Nucleus accumbens (tissue), 56 donors: ENCODE measurements around the gene OR52W1.
A peak's percentile ranks its signal among the peaks of the same experiment; 100 is the strongest.

Experiments used
- DNase-seq, 56 donors: peaks; one replicate each; lab custom pipeline; 2025; lab: John Stamatoyannopoulos, UW

Gene OR52W1

GRCh38 chr11:6199174-6199810 lies at the start of gene OR52W1:
OR52W1 (plus strand) TSS chr11:6199224; CDS start chr11:6199224, 0 bp downstream.
- DNase-seq = no peak

- no peak for DNase-seq
Observed at GRCh38 chr11:6151117-6151516, 47.9 kb upstream of the OR52W1 start.

GRCh38 chr11:6152126-6152525 lies 46.9 kb upstream of the OR52W1 start:
- no peak for DNase-seq

- DNase-seq = no peak
Observed at GRCh38 chr11:6156628-6157359, 42.2 kb upstream of the OR52W1 start.

- DNase-seq = no peak
Observed at GRCh38 chr11:6170226-6170625, 28.8 kb upstream of the OR52W1 start, which contains the start of gene OR52B2. OR52B2 (minus strand) TSS chr11:6170326; CDS start chr11:6170326, 0 bp downstream.

- DNase-seq = no peak
Observed at GRCh38 chr11:6175440-6175839, 23.6 kb upstream of the OR52W1 start.

- no peak for DNase-seq
Observed at GRCh38 chr11:6191742-6192141, 7.3 kb upstream of the OR52W1 start.

GRCh38 chr11:6194065-6194581 lies 4.9 kb upstream of the OR52W1 start:
- DNase-seq = no peak

- DNase-seq = no peak
Observed at GRCh38 chr11:6196396-6196795, 2.6 kb upstream of the OR52W1 start.

- no peak for DNase-seq
Observed at GRCh38 chr11:6197466-6198200, 1.4 kb upstream of the OR52W1 start.

- no peak for DNase-seq
Observed at GRCh38 chr11:6200975-6201374, 2.0 kb downstream of the OR52W1 start.

- no peak for DNase-seq
Observed at GRCh38 chr11:6201481-6201880, 2.5 kb downstream of the OR52W1 start.

- DNase-seq = no peak
Observed at GRCh38 chr11:6202041-6202440, 3.0 kb downstream of the OR52W1 start.

GRCh38 chr11:6203327-6203726 lies 4.3 kb downstream of the OR52W1 start:
- DNase-seq = no peak

GRCh38 chr11:6204706-6205105 lies 5.7 kb downstream of the OR52W1 start:
- DNase-seq = peak in 2 of 56 donors; percentile 8

GRCh38 chr11:6205366-6205765 lies 6.3 kb downstream of the OR52W1 start, which contains the start of gene C11orf42:
C11orf42 (plus strand) TSS chr11:6205557; CDS start chr11:6205616, 59 bp downstream.
- DNase-seq = no peak

GRCh38 chr11:6206456-6207180 lies 7.6 kb downstream of the OR52W1 start:
- DNase-seq = no peak

- no peak for DNase-seq
Observed at GRCh38 chr11:6209801-6210200, 10.8 kb downstream of the OR52W1 start.

GRCh38 chr11:6210274-6210955 lies 11.4 kb downstream of the OR52W1 start:
- no peak for DNase-seq

GRCh38 chr11:6214530-6214929 lies 15.5 kb downstream of the OR52W1 start:
- no peak for DNase-seq
